ENCODE measurements around the gene PITPNM1. TPM values are rescaled to one million over a fixed set of nuclear protein-coding genes. Genes with fewer than 3 reads are reported as not detected.
"Not testable (repeated sequence)": the region's sequence is repeated elsewhere in the genome, so short reads cannot be mapped to it uniquely, and the experiment has no call there.

The PITPNM1 gene
- total RNA-seq, 1 experiment from 2014 or later: 55.9 TPM

- no peak overlapping the region for H3K4me3 ChIP-seq (ENCODE audit: low read depth, low read length, poor library complexity, severe bottlenecking)
- POLR2A ChIA-PET (ENCODE audit: low non-redundant PET): no interaction called here
- BruUV-seq (replicated peaks): no TSS peak
- H3K27ac ChIP-seq (ENCODE audit: low read depth, low read length, poor library complexity, severe bottlenecking): no peak overlapping the region
- H3K36me3 ChIP-seq (ENCODE audit: insufficient read depth, low read length, poor library complexity, severe bottlenecking): no peaks in the 10 kb centered on the region
- H3K9me3 ChIP-seq (ENCODE audit: low read depth, low read length, poor library complexity, severe bottlenecking): no peaks in the 10 kb centered on the region
- H3K27me3 ChIP-seq (replicated peaks; ENCODE audit: insufficient read depth, low read depth, low read length, poor library complexity): no peaks in the 10 kb centered on the region
- H3K4me1 ChIP-seq (ENCODE audit: insufficient read depth, low read length, poor library complexity, severe bottlenecking): no peaks in the 10 kb centered on the region
- no peak for DNase-seq (ENCODE audit: low spot score)
- TF ChIP-seq CTCF (conservative IDR thresholded peaks at IDR 0.05; ENCODE audit: low read depth, low read length): no peak
- no peak for TF ChIP-seq EZH2 (IDR thresholded peaks at IDR 0.05; ENCODE audit: borderline replicate concordance, low read depth, low read length, poor library complexity, severe bottlenecking)
- CTCF ChIA-PET: no interaction called here
- intact Hi-C loops (cut with micrococcal nuclease; ENCODE audit: unreplicated experiment): no loop called here
Measured at GRCh38 chr11:67516806-67517205, 11.6 kb upstream of the PITPNM1 start.

GRCh38 chr11:67514116-67514515, 9.0 kb upstream of the PITPNM1 start:
- TF ChIP-seq EZH2 (IDR thresholded peaks at IDR 0.05; ENCODE audit: borderline replicate concordance, low read depth, low read length, poor library complexity, severe bottlenecking) (no peak), CTCF (conservative IDR thresholded peaks at IDR 0.05; ENCODE audit: low read depth, low read length) (no peak)
- DNase-seq (ENCODE audit: low spot score): no peak
- Histone ChIP-seq H3K4me3 (ENCODE audit: low read depth, low read length, poor library complexity, severe bottlenecking) (no peak overlapping the region), H3K36me3 (ENCODE audit: insufficient read depth, low read length, poor library complexity, severe bottlenecking) (no peaks in the 10 kb centered on the region), H3K4me1 (ENCODE audit: insufficient read depth, low read length, poor library complexity, severe bottlenecking) (no peaks in the 10 kb centered on the region), H3K9me3 (ENCODE audit: low read depth, low read length, poor library complexity, severe bottlenecking) (no peaks in the 10 kb centered on the region), H3K27me3 (replicated peaks; ENCODE audit: insufficient read depth, low read depth, low read length, poor library complexity) (no peaks in the 10 kb centered on the region), H3K27ac (ENCODE audit: low read depth, low read length, poor library complexity, severe bottlenecking) (no peak overlapping the region)
- CTCF ChIA-PET: no interaction called here
- POLR2A ChIA-PET (ENCODE audit: low non-redundant PET): interaction anchor here (0.5 kb wide), 1 partner anchor 93 kb away, joined by 8 read pairs; no protein-coding TSS in a partner anchor
- intact Hi-C loops (cut with micrococcal nuclease; ENCODE audit: unreplicated experiment): no loop called here
- no TSS peak for BruUV-seq (replicated peaks)

GRCh38 chr11:67511558-67511957, 6.4 kb upstream of the PITPNM1 start:
- DNase-seq (ENCODE audit: low spot score); H3K27me3 ChIP-seq (replicated peaks; ENCODE audit: insufficient read depth, low read depth, low read length, poor library complexity); H3K4me3 ChIP-seq (ENCODE audit: low read depth, low read length, poor library complexity, severe bottlenecking); CTCF ChIA-PET; H3K9me3 ChIP-seq (ENCODE audit: low read depth, low read length, poor library complexity, severe bottlenecking); intact Hi-C loops (cut with micrococcal nuclease; ENCODE audit: unreplicated experiment); H3K27ac ChIP-seq (ENCODE audit: low read depth, low read length, poor library complexity, severe bottlenecking); BruUV-seq (replicated peaks); H3K36me3 ChIP-seq (ENCODE audit: insufficient read depth, low read length, poor library complexity, severe bottlenecking): not testable (repeated sequence)
- POLR2A ChIA-PET (ENCODE audit: low non-redundant PET): interaction anchor here (0.5 kb wide), 1 partner anchor 114 kb away, joined by 3 read pairs; no protein-coding TSS in a partner anchor
- peaks cover 12% of the 10 kb centered on the region for H3K4me1 ChIP-seq (ENCODE audit: insufficient read depth, low read length, poor library complexity, severe bottlenecking)

- intact Hi-C loops (cut with micrococcal nuclease; ENCODE audit: unreplicated experiment): no loop called here
- H3K27ac ChIP-seq (ENCODE audit: low read depth, low read length, poor library complexity, severe bottlenecking): no peak overlapping the region
- BruUV-seq (replicated peaks): no TSS peak
- no peak overlapping the region for H3K4me3 ChIP-seq (ENCODE audit: low read depth, low read length, poor library complexity, severe bottlenecking)
- H3K27me3 ChIP-seq (replicated peaks; ENCODE audit: insufficient read depth, low read depth, low read length, poor library complexity): no peaks in the 10 kb centered on the region
- no peak for DNase-seq (ENCODE audit: low spot score)
- POLR2A ChIA-PET (ENCODE audit: low non-redundant PET): no interaction called here
- no peaks in the 10 kb centered on the region for H3K9me3 ChIP-seq (ENCODE audit: low read depth, low read length, poor library complexity, severe bottlenecking)
- CTCF ChIA-PET: no interaction called here
- TF ChIP-seq EZH2 (IDR thresholded peaks at IDR 0.05; ENCODE audit: borderline replicate concordance, low read depth, low read length, poor library complexity, severe bottlenecking) (no peak), CTCF (conservative IDR thresholded peaks at IDR 0.05; ENCODE audit: low read depth, low read length) (no peak)
- H3K36me3 ChIP-seq (ENCODE audit: insufficient read depth, low read length, poor library complexity, severe bottlenecking): no peaks in the 10 kb centered on the region
- H3K4me1 ChIP-seq (ENCODE audit: insufficient read depth, low read length, poor library complexity, severe bottlenecking): peaks cover 26% of the 10 kb centered on the region
Measured at GRCh38 chr11:67510023-67510345, 4.8 kb upstream of the PITPNM1 start.

Measured in A673 (cell line).